ENCODE measurements around the gene STARD10. TPM values are rescaled to one million over a fixed set of nuclear protein-coding genes. Genes with fewer than 3 reads are reported as not detected.

Gene STARD10
- total and polyA plus RNA-seq, 9 of the 15 experiments (the other 6 are each of a cell fraction or from before 2014, with no cell fraction given): 0.15 to 52.9 (median 32.3) TPM

DNA sequence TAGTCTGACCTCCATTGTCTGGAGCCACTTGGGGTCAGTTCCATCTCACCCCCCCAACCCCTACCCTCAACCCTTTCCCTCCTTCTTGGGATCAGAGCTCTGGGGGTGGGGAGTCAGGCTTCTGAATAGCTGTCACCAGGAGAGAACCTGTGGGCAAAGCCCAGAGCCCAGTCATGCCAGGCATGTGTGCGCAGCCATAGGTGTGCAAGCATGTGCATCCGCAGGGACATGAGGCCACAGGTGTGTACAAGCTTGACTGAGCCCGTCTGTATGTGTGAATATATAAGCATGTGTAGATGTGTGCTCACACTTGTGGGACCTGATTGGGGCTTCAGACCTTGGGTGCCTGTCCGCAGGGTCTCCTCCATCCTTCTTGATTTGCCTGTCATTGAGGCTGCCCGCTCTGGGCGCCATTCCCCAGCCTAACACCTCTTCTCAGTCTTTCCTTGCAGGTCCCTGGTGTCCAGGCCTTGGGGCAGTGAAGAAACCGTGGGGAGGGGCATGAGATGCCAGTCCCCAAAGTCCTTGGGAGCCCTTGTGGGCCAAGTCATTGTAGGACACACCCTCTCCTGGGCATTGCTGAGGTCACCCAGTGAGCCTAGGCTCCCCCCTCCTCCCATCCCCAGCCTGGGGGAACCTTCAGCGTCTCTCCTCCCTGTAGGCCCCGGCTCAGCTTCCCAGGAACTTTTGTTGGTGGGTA lies 29.4 kb upstream of the STARD10 start:
- no peak overlapping the region for H2AFZ ChIP-seq (ENCODE audit: low read depth, low read length)
- no peak overlapping the region for H3K27ac ChIP-seq (ENCODE audit: extremely low read depth, low read depth, low read length)
- H4K20me1 ChIP-seq (replicated peaks; ENCODE audit: control insufficient read depth, insufficient read depth, low read length): no peaks in the 10 kb centered on the region
- POLR2A ChIA-PET: no interaction called here
- H3K4me2 ChIP-seq (ENCODE audit: insufficient read depth, low read length): no peak overlapping the region
- H3K4me3 ChIP-seq: no peak overlapping the region
- H3K79me2 ChIP-seq (ENCODE audit: control insufficient read depth, insufficient read depth, low read length): no peaks in the 10 kb centered on the region
- intact Hi-C loops (cut with micrococcal nuclease) (no loop called here), in situ Hi-C loops (cut with MboI) (no loop called here)
- H3K9me3 ChIP-seq (replicated peaks; ENCODE audit: control insufficient read depth, insufficient read depth, low read depth, low read length): no peaks in the 10 kb centered on the region
- H3K27me3 ChIP-seq (ENCODE audit: control insufficient read depth in 2 of 2, insufficient read depth in 2 of 2, low read length in 2 of 2): no peaks in the 10 kb centered on the region
- no peaks in the 10 kb centered on the region for H3K36me3 ChIP-seq (ENCODE audit: control insufficient read depth, insufficient read depth, low read length)
- H3K9me1 ChIP-seq (ENCODE audit: control insufficient read depth, insufficient read depth, low read length): no peaks in the 10 kb centered on the region
- CTCF ChIA-PET (ENCODE audit: low intra/inter-chr PET ratio): no interaction called here
- WGBS (ENCODE audit: insufficient coverage, low coverage, missing lambda C conversion rate): 60% methylated on average over 8 of the region's 9 CpGs
- DNase-seq (ENCODE audit: extremely low read depth in 1 of 4, low spot score in 3 of 4) (no peak), ATAC-seq (no peak), FAIRE-seq (no peak)
- no TSS peak for BruUV-seq (replicated peaks)
- no peak overlapping the region for H3K9ac ChIP-seq (ENCODE audit: insufficient read depth in 1 of 2, low read depth in 2 of 2, low read length in 2 of 2)
- peaks cover 0 to 33% of the 10 kb centered on the region in 2 experiments; a peak in 2 of 5 replicates for H3K4me1 ChIP-seq (replicated peaks in 1 of 2; ENCODE audit: control insufficient read depth in 2 of 2, insufficient read depth in 2 of 2, low read length in 2 of 2)
- TF ChIP-seq E2F3 (CRISPR knock-in tag; IDR thresholded peaks at IDR 0.05) (no peak), ZNF239 (CRISPR knock-in tag; IDR thresholded peaks at IDR 0.05) (no peak), ZNF76 (CRISPR knock-in tag; IDR thresholded peaks at IDR 0.05; ENCODE audit: borderline replicate concordance) (no peak), ZNF354B (CRISPR knock-in tag; IDR thresholded peaks at IDR 0.05) (no peak), GABPB2 (CRISPR knock-in tag; conservative IDR thresholded peaks at IDR 0.05) (no peak), TCF7L2 (IDR thresholded peaks at IDR 0.05; ENCODE audit: low read depth, low read length) (no peak), SMARCA5 (IDR thresholded peaks at IDR 0.05) (no peak), MIER1 (IDR thresholded peaks at IDR 0.05; ENCODE audit: low read depth) (no peak), PML (IDR thresholded peaks at IDR 0.05; ENCODE audit: low read length) (no peak), HNRNPK (IDR thresholded peaks at IDR 0.05; ENCODE audit: low read depth, low read length, poor library complexity, severe bottlenecking) (no peak)
- TF ChIP-seq, protein P1, sequence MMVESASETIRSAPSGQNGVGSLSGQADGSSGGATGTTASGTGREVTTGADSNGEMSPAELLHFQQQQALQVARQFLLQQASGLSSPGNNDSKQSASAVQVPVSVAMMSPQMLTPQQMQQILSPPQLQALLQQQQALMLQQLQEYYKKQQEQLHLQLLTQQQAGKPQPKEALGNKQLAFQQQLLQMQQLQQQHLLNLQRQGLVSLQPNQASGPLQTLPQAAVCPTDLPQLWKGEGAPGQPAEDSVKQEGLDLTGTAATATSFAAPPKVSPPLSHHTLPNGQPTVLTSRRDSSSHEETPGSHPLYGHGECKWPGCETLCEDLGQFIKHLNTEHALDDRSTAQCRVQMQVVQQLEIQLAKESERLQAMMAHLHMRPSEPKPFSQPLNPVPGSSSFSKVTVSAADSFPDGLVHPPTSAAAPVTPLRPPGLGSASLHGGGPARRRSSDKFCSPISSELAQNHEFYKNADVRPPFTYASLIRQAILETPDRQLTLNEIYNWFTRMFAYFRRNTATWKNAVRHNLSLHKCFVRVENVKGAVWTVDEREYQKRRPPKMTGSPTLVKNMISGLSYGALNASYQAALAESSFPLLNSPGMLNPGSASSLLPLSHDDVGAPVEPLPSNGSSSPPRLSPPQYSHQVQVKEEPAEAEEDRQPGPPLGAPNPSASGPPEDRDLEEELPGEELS (CRISPR knock-in tag; IDR thresholded peaks at IDR 0.05; ENCODE audit: borderline replicate concordance): no peak
- TF ChIP-seq, protein P2, sequence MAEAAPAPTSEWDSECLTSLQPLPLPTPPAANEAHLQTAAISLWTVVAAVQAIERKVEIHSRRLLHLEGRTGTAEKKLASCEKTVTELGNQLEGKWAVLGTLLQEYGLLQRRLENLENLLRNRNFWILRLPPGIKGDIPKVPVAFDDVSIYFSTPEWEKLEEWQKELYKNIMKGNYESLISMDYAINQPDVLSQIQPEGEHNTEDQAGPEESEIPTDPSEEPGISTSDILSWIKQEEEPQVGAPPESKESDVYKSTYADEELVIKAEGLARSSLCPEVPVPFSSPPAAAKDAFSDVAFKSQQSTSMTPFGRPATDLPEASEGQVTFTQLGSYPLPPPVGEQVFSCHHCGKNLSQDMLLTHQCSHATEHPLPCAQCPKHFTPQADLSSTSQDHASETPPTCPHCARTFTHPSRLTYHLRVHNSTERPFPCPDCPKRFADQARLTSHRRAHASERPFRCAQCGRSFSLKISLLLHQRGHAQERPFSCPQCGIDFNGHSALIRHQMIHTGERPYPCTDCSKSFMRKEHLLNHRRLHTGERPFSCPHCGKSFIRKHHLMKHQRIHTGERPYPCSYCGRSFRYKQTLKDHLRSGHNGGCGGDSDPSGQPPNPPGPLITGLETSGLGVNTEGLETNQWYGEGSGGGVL (CRISPR knock-in tag; IDR thresholded peaks at IDR 0.05): no peak
- TF ChIP-seq, protein P3, sequence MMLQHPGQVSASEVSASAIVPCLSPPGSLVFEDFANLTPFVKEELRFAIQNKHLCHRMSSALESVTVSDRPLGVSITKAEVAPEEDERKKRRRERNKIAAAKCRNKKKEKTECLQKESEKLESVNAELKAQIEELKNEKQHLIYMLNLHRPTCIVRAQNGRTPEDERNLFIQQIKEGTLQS (IDR thresholded peaks at IDR 0.05): no peak
- TF ChIP-seq, protein P3 (CRISPR knock-in tag; conservative IDR thresholded peaks at IDR 0.05): no peak
- TF ChIP-seq, protein P4, sequence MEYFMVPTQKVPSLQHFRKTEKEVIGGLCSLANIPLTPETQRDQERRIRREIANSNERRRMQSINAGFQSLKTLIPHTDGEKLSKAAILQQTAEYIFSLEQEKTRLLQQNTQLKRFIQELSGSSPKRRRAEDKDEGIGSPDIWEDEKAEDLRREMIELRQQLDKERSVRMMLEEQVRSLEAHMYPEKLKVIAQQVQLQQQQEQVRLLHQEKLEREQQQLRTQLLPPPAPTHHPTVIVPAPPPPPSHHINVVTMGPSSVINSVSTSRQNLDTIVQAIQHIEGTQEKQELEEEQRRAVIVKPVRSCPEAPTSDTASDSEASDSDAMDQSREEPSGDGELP (CRISPR knock-in tag; IDR thresholded peaks at IDR 0.05; ENCODE audit: borderline replicate concordance): no peak
- TF ChIP-seq, protein P5, sequence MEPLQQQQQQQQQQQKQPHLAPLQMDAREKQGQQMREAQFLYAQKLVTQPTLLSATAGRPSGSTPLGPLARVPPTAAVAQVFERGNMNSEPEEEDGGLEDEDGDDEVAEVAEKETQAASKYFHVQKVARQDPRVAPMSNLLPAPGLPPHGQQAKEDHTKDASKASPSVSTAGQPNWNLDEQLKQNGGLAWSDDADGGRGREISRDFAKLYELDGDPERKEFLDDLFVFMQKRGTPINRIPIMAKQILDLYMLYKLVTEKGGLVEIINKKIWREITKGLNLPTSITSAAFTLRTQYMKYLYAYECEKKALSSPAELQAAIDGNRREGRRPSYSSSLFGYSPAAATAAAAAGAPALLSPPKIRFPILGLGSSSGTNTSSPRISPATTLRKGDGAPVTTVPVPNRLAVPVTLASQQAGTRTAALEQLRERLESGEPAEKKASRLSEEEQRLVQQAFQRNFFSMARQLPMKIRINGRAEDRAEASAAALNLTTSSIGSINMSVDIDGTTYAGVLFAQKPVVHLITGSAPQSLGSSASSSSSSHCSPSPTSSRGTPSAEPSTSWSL (CRISPR knock-in tag; IDR thresholded peaks at IDR 0.05; ENCODE audit: borderline replicate concordance): no peak

All from K562 (cell line).